Measurements from ENCODE around the gene APOD.
"Not testable (repeated sequence)": the region's sequence is repeated elsewhere in the genome, so short reads cannot be mapped to it uniquely, and the experiment has no call there.

Gene APOD

GRCh38 chr3:195583831-195584542 lies at the start of gene APOD:
Gene APOD (minus strand): TSS chr3:195583940. CDS start chr3:195579461, 4,479 bp downstream.
- no peak for DNase-seq

- DNase-seq = not testable (repeated sequence)
These were observed 49.6 kb upstream of the APOD start for GRCh38 chr3:195633351-195633750.

- DNase-seq = not testable (repeated sequence)
These were observed 48.9 kb upstream of the APOD start for GRCh38 chr3:195632501-195633185.

GRCh38 chr3:195632046-195632445 lies 48.3 kb upstream of the APOD start:
- not testable (repeated sequence) for DNase-seq

GRCh38 chr3:195630938-195631495 lies 47.3 kb upstream of the APOD start:
- not testable (repeated sequence) for DNase-seq

- DNase-seq = not testable (repeated sequence)
These were observed 46.6 kb upstream of the APOD start for GRCh38 chr3:195630086-195630917.

GRCh38 chr3:195629682-195630081 lies 45.9 kb upstream of the APOD start:
- not testable (repeated sequence) for DNase-seq

- not testable (repeated sequence) for DNase-seq
These were observed 44.7 kb upstream of the APOD start for GRCh38 chr3:195628386-195628920.

- DNase-seq = not testable (repeated sequence)
These were observed 44.0 kb upstream of the APOD start for GRCh38 chr3:195627515-195628385.

- not testable (repeated sequence) for DNase-seq
These were observed 41.1 kb upstream of the APOD start for GRCh38 chr3:195624603-195625560.

- not testable (repeated sequence) for DNase-seq
These were observed 40.4 kb upstream of the APOD start for GRCh38 chr3:195624171-195624570.

GRCh38 chr3:195623217-195623965 lies 39.7 kb upstream of the APOD start:
- DNase-seq = not testable (repeated sequence)

- DNase-seq = not testable (repeated sequence)
These were observed 38.9 kb upstream of the APOD start for GRCh38 chr3:195622523-195623170.

GRCh38 chr3:195622012-195622411 lies 38.3 kb upstream of the APOD start:
- not testable (repeated sequence) for DNase-seq

GRCh38 chr3:195621095-195621494 lies 37.4 kb upstream of the APOD start:
- DNase-seq = not testable (repeated sequence)

GRCh38 chr3:195620476-195620875 lies 36.7 kb upstream of the APOD start:
- DNase-seq = not testable (repeated sequence)

- DNase-seq = not testable (repeated sequence)
These were observed 36.0 kb upstream of the APOD start for GRCh38 chr3:195619591-195620369.
